NT2/D1 (cell line): Measurements from ENCODE around the gene HTT.

Experiments
- SUZ12 ChIP-seq: IDR thresholded peaks from 2 replicates; pipeline ENCODE4 v1.6.1; 2011; ENCODE audit not compliant: insufficient read length, insufficient read depth; ENCODE audit errors: extremely low read depth
- YY1 ChIP-seq: IDR thresholded peaks from 2 replicates; pipeline ENCODE4 v1.6.1; 2011; ENCODE audit not compliant: insufficient read length, insufficient read depth
- ZNF274 ChIP-seq: IDR thresholded peaks from 2 replicates; pipeline ENCODE4 v1.6.1; 2011; ENCODE audit warnings: mild to moderate bottlenecking, low read depth, low read length

DNA sequence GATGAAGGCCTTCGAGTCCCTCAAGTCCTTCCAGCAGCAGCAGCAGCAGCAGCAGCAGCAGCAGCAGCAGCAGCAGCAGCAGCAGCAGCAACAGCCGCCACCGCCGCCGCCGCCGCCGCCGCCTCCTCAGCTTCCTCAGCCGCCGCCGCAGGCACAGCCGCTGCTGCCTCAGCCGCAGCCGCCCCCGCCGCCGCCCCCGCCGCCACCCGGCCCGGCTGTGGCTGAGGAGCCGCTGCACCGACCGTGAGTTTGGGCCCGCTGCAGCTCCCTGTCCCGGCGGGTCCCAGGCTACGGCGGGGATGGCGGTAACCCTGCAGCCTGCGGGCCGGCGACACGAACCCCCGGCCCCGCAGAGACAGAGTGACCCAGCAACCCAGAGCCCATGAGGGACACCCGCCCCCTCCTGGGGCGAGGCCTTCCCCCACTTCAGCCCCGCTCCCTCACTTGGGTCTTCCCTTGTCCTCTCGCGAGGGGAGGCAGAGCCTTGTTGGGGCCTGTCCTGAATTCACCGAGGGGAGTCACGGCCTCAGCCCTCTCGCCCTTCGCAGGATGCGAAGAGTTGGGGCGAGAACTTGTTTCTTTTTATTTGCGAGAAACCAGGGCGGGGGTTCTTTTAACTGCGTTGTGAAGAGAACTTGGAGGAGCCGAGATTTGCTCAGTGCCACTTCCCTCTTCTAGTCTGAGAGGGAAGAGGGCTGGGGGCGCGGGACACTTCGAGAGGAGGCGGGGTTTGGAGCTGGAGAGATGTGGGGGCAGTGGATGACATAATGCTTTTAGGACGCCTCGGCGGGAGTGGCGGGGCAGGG is 568 bp downstream of the HTT start:
- TF ChIP-seq SUZ12 (no peak), ZNF274 (no peak), YY1 (no peak)
